ENCODE measurements around the gene TMEM176A.

DNA sequence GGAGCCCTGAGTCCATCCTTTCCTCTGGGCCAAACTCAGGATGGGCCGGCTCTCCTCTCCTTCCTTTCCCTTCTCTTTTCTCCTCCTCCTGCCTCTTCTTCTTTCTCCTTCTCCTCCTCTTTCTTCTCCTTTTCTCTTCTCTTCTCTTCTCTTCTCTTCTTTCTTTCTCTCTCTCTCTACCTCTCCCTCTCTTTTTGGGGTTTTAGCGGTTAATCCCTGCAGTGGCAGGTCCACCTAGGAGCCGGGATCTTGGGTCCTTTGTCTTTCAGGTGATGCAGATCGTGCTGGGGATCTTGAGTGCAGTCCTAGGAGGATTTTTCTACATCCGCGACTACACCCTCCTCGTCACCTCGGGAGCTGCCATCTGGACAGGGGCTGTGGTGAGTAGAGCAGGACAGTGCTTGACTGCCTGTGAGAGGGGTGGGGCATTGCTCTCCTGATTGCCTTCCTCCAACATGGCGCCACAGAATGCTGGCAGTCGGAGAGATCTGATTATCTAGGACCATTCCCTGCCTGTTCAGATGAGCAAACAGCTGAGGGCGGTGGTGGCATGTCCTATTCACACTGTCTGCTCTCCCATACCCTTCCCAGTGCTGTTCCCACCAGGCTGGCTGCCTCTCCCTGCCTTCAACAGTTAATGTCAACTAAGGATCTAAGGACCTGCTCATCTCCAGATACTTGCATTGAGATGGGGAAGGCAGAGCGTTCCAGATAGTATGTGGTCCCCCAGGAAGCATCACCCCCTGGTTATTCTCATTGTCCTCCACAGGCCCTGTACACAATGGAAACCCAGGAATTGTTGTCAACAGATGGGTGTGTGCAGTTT is 1.6 kb downstream of the TMEM176A start:
- TF ChIP-seq CTCF (IDR thresholded peaks at IDR 0.05; ENCODE audit: insufficient read depth, low read length), result no peak
- TF ChIP-seq REST (IDR thresholded peaks at IDR 0.05; ENCODE audit: insufficient replicate concordance, low read depth), result no peak
- TF ChIP-seq POLR2AphosphoS5 (IDR thresholded peaks at IDR 0.05; ENCODE audit: low read depth), result no peak
- TF ChIP-seq GABPA (IDR thresholded peaks at IDR 0.05; ENCODE audit: low read depth), result no peak

Measured in HL-60 (cell line).